H1 (cell line): ENCODE data around the gene CCDC159. TPM values are rescaled to one million over a fixed set of nuclear protein-coding genes. Genes with fewer than 3 reads are reported as not detected.

ENCODE experiments used
- ASH2L ChIP-seq: fragments of 200-600, 300-600 bp; sonication (generic); IDR thresholded peaks from one replicate; pipeline ENCODE4 v1.7.1; 2017; ENCODE audit warnings: low read length
- CHD1 ChIP-seq: IDR thresholded peaks from 2 replicates; pipeline ENCODE4 v1.6.1; 2012; ENCODE audit warnings: low read depth, low read length, improper control_type of control experiment
- EGR1 ChIP-seq: IDR thresholded peaks from 2 replicates; pipeline ENCODE4 v1.6.1; 2011; ENCODE audit warnings: low read depth, low read length, borderline replicate concordance
- MAFK ChIP-seq: IDR thresholded peaks from 2 replicates; pipeline ENCODE4 v1.6.1; 2012; ENCODE audit warnings: low read depth, mild to moderate bottlenecking, improper control_type of control experiment, low read length
- SUZ12 ChIP-seq: fragments of 200-600 bp; sonication (generic); IDR thresholded peaks from 2 replicates; pipeline ENCODE4 v1.6.1; 2012; ENCODE audit warnings: mild to moderate bottlenecking, inconsistent platforms, low read length, moderate library complexity, mixed read lengths
- TAF7 ChIP-seq: optimal IDR thresholded peaks from 2 replicates; pipeline ENCODE3; 2011; ENCODE audit warnings: low read depth, mild to moderate bottlenecking, inconsistent platforms, low read length, moderate library complexity, borderline replicate concordance
- TEAD4 ChIP-seq: IDR thresholded peaks from 2 replicates; pipeline ENCODE4 v1.6.1; 2012; ENCODE audit warnings: low read depth, low read length, inconsistent platforms, mixed read lengths
- polyA plus RNA-seq, 7 experiments: library from polyadenylated mRNA; depleted of rRNA in 3 of 7; stranded (reverse) in 5 of 7; unstranded in 2 of 7; fragments of >200 nt in 5 of 7; fragments of 200-250 nt in 2 of 7; gene quantifications; 1 replicate in 5 of 7; 2 replicates in 1 of 7; 4 replicates in 1 of 7; pipeline versions ENCODE4 v1.2.1 to v1.2.3, GENCODE V29; 2011 to 2013; ENCODE audit warnings: missing spikeins in 2 of 7, mixed read lengths in 2 of 7
- total RNA-seq: library from RNA; stranded (reverse); fragmentation: NEBNext Ultra II Directional; extraction: Animal tissue kit (Norgen Biotek cat#: 25700); gene quantifications from 2 replicates; pipeline ENCODE4 v1.2.1, GENCODE V29; 2021
- TF ChIP-seq, protein P1 (sequence below): IDR thresholded peaks from 2 replicates; pipeline ENCODE4 v1.6.1; 2012; ENCODE audit warnings: low read length, inconsistent platforms

CCDC159 gene
- total and polyA plus RNA-seq, 2 of the 8 experiments (the other 6 are each of a cell fraction or from before 2014, with no cell fraction given) = 4.0 to 5.4 TPM

DNA sequence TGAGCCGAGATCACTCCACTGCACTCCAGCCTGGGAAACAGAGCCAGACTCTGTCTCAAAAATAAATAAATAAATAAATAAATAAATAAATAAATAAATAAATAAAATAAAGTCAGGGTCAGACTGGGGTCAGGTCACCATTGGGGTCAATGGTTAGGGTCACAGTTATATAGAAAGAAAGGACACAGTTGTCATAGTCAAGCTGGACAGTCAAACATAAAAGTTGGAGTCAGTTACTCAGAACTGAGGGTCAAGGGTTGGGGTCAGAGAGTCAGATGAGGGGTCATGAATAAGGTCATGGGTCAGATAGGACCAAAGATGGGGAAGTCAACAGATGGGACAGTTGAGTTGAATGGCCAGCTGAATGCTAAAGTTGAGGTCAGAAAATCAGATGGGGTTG lies 54.5 kb downstream of the CCDC159 start (continued):
- TF ChIP-seq CHD1 = no peak
- no peak for TF ChIP-seq EGR1
- no peak for TF ChIP-seq TEAD4
- TF ChIP-seq, protein P1, sequence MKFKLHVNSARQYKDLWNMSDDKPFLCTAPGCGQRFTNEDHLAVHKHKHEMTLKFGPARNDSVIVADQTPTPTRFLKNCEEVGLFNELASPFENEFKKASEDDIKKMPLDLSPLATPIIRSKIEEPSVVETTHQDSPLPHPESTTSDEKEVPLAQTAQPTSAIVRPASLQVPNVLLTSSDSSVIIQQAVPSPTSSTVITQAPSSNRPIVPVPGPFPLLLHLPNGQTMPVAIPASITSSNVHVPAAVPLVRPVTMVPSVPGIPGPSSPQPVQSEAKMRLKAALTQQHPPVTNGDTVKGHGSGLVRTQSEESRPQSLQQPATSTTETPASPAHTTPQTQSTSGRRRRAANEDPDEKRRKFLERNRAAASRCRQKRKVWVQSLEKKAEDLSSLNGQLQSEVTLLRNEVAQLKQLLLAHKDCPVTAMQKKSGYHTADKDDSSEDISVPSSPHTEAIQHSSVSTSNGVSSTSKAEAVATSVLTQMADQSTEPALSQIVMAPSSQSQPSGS = no peak
- no peak for TF ChIP-seq MAFK
- no peak for TF ChIP-seq ASH2L
- TF ChIP-seq TAF7 = no peak
- TF ChIP-seq SUZ12 = no peak
